ENCODE results near the gene LYVE1. TPM values are rescaled to one million over a fixed set of nuclear protein-coding genes. Genes with fewer than 3 reads are reported as not detected.

The LYVE1 gene
- total and polyA plus RNA-seq, 4 donors: 12.5 to 56.5 (median 31.3) TPM

DNA sequence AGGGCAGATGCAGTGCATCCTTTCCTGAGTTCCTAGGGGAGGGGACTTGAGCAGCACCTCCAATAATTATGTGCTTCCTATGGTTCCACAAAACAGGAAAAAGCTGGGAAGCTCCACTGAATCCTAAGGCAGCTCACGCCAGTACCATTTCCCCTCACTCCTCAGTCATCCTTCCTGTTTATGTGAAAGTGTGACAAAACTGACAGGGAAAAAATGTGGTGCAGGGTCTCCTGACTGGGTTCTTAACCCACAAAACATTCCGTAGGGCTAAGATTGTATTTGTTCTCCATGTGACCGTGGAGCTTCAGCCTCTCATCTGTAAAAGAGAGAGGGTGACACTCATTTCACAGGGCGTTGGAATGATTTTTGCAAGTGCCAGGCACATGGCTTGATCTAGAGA, 12.2 kb upstream of the LYVE1 start:
- Histone ChIP-seq H3K9me3 (ENCODE audit: control insufficient read depth, insufficient read depth, low read length) (no peaks in the 10 kb centered on the region), H3K36me3 (ENCODE audit: control insufficient read depth, insufficient read depth, low read length) (peaks cover 2% of the 10 kb centered on the region), H3K27me3 (ENCODE audit: control insufficient read depth, insufficient read depth, low read length) (no peaks in the 10 kb centered on the region), H3K4me1 (ENCODE audit: control insufficient read depth, insufficient read depth, low read length) (no peaks in the 10 kb centered on the region), H3K27ac (ENCODE audit: low read depth, low read length) (no peak overlapping the region), H3K4me3 (ENCODE audit: low read depth, low read length) (no peak overlapping the region)
- WGBS (ENCODE audit: insufficient coverage): 79% methylated on average over 2 of the region's 4 CpGs
- no peak for DNase-seq (ENCODE audit: low read depth in 4 of 6, low spot score in 6 of 6)

DNA sequence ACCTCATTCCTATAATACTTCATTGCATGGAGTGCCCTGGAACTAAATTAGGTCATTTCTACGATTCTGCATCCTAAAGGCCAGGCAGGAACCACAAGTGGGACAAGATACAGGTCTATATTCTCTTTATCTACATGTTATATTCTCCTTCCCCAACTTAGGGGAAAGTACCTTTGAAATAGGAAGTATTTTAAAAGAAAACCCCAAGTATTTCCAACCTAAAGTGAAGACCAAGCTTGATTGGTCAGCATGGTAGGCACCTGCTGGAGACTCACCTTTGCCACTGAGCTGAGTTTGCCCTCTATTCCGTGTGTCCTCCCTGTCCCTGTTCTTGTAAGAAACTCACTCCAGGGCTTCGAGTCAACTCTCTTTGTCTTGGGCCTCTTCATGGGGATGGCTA, 11.2 kb upstream of the LYVE1 start:
- no peaks in the 10 kb centered on the region for H3K4me1 ChIP-seq (ENCODE audit: control insufficient read depth, insufficient read depth, low read length)
- peaks cover 2% of the 10 kb centered on the region for H3K36me3 ChIP-seq (ENCODE audit: control insufficient read depth, insufficient read depth, low read length)
- no peak overlapping the region for H3K4me3 ChIP-seq (ENCODE audit: low read depth, low read length)
- DNase-seq (ENCODE audit: low read depth in 4 of 6, low spot score in 6 of 6): no peak
- no peak overlapping the region for H3K27ac ChIP-seq (ENCODE audit: low read depth, low read length)
- H3K27me3 ChIP-seq (ENCODE audit: control insufficient read depth, insufficient read depth, low read length): no peaks in the 10 kb centered on the region
- WGBS (ENCODE audit: insufficient coverage): 79% methylated on average over 2 of the region's 3 CpGs
- H3K9me3 ChIP-seq (ENCODE audit: control insufficient read depth, insufficient read depth, low read length): no peaks in the 10 kb centered on the region

GRCh38 chr11:10576035-10576398, 7.6 kb upstream of the LYVE1 start:
- no peak overlapping the region for H3K27ac ChIP-seq (ENCODE audit: low read depth, low read length)
- no peaks in the 10 kb centered on the region for H3K27me3 ChIP-seq (ENCODE audit: control insufficient read depth, insufficient read depth, low read length)
- H3K9me3 ChIP-seq (ENCODE audit: control insufficient read depth, insufficient read depth, low read length): no peaks in the 10 kb centered on the region
- no peak for DNase-seq (ENCODE audit: low read depth in 4 of 6, low spot score in 6 of 6)
- 93% methylated on average over 4 of the region's 4 CpGs for WGBS (ENCODE audit: insufficient coverage)
- H3K36me3 ChIP-seq (ENCODE audit: control insufficient read depth, insufficient read depth, low read length): peaks cover 2% of the 10 kb centered on the region
- H3K4me3 ChIP-seq (ENCODE audit: low read depth, low read length): no peak overlapping the region
- H3K4me1 ChIP-seq (ENCODE audit: control insufficient read depth, insufficient read depth, low read length): no peaks in the 10 kb centered on the region

GRCh38 chr11:10575346-10576034, 7.0 kb upstream of the LYVE1 start:
- Histone ChIP-seq H3K36me3 (ENCODE audit: control insufficient read depth, insufficient read depth, low read length) (peaks cover 2% of the 10 kb centered on the region), H3K4me1 (ENCODE audit: control insufficient read depth, insufficient read depth, low read length) (no peaks in the 10 kb centered on the region), H3K9me3 (ENCODE audit: control insufficient read depth, insufficient read depth, low read length) (no peaks in the 10 kb centered on the region), H3K4me3 (ENCODE audit: low read depth, low read length) (no peak overlapping the region), H3K27me3 (ENCODE audit: control insufficient read depth, insufficient read depth, low read length) (no peaks in the 10 kb centered on the region), H3K27ac (ENCODE audit: low read depth, low read length) (no peak overlapping the region)
- no CpG with 5 or more reads among the region's 3 CpGs for WGBS (ENCODE audit: insufficient coverage)
- no peak for DNase-seq (ENCODE audit: low read depth in 4 of 6, low spot score in 6 of 6)

GRCh38 chr11:10573556-10573955, 5.1 kb upstream of the LYVE1 start:
- no peaks in the 10 kb centered on the region for H3K27me3 ChIP-seq (ENCODE audit: control insufficient read depth, insufficient read depth, low read length)
- DNase-seq (ENCODE audit: low read depth in 4 of 6, low spot score in 6 of 6): no peak
- no peak overlapping the region for H3K27ac ChIP-seq (ENCODE audit: low read depth, low read length)
- WGBS (ENCODE audit: insufficient coverage): 80% methylated on average over 2 of the region's 3 CpGs
- no peaks in the 10 kb centered on the region for H3K4me1 ChIP-seq (ENCODE audit: control insufficient read depth, insufficient read depth, low read length)
- H3K36me3 ChIP-seq (ENCODE audit: control insufficient read depth, insufficient read depth, low read length): peaks cover 2% of the 10 kb centered on the region
- no peak overlapping the region for H3K4me3 ChIP-seq (ENCODE audit: low read depth, low read length)
- H3K9me3 ChIP-seq (ENCODE audit: control insufficient read depth, insufficient read depth, low read length): no peaks in the 10 kb centered on the region

DNA sequence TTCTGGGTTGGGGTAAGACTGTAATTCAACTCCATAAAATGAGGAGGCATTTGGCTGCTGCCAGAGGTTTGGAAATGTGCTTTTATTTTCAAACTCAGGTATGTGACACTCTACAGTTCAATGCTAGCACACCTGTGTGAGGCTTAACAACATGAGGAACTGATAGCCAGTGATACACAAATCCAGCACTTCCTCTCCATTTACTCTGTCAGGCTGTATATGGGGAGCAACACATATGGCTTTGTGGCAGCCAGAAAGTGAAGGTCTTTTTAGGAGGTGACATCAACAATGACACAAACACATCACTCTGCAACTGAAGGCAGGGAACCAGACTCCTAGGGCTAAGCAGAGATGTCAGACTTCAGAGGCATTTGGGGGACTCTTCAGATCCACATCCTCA, 4.6 kb upstream of the LYVE1 start:
- no peaks in the 10 kb centered on the region for H3K27me3 ChIP-seq (ENCODE audit: control insufficient read depth, insufficient read depth, low read length)
- no peaks in the 10 kb centered on the region for H3K9me3 ChIP-seq (ENCODE audit: control insufficient read depth, insufficient read depth, low read length)
- H3K36me3 ChIP-seq (ENCODE audit: control insufficient read depth, insufficient read depth, low read length): peaks cover 2% of the 10 kb centered on the region
- H3K4me3 ChIP-seq (ENCODE audit: low read depth, low read length): no peak overlapping the region
- no peaks in the 10 kb centered on the region for H3K4me1 ChIP-seq (ENCODE audit: control insufficient read depth, insufficient read depth, low read length)
- H3K27ac ChIP-seq (ENCODE audit: low read depth, low read length): no peak overlapping the region
- DNase-seq (ENCODE audit: low read depth in 4 of 6, low spot score in 6 of 6): no peak

- WGBS (ENCODE audit: insufficient coverage): 93% methylated on average over 2 of the region's 2 CpGs
- no peak for DNase-seq (ENCODE audit: low read depth in 4 of 6, low spot score in 6 of 6)
- no peaks in the 10 kb centered on the region for H3K9me3 ChIP-seq (ENCODE audit: control insufficient read depth, insufficient read depth, low read length)
- H3K36me3 ChIP-seq (ENCODE audit: control insufficient read depth, insufficient read depth, low read length): peaks cover 2% of the 10 kb centered on the region
- H3K27ac ChIP-seq (ENCODE audit: low read depth, low read length): no peak overlapping the region
- no peaks in the 10 kb centered on the region for H3K27me3 ChIP-seq (ENCODE audit: control insufficient read depth, insufficient read depth, low read length)
- no peak overlapping the region for H3K4me3 ChIP-seq (ENCODE audit: low read depth, low read length)
- no peaks in the 10 kb centered on the region for H3K4me1 ChIP-seq (ENCODE audit: control insufficient read depth, insufficient read depth, low read length)
Measured at GRCh38 chr11:10572533-10572932, 4.1 kb upstream of the LYVE1 start.

GRCh38 chr11:10567446-10567845, 1.0 kb downstream of the LYVE1 start:
- 100% methylated on average over 1 of the region's 2 CpGs for WGBS (ENCODE audit: insufficient coverage)
- Histone ChIP-seq H3K27ac (ENCODE audit: low read depth, low read length) (no peak overlapping the region), H3K4me1 (ENCODE audit: control insufficient read depth, insufficient read depth, low read length) (no peaks in the 10 kb centered on the region), H3K9me3 (ENCODE audit: control insufficient read depth, insufficient read depth, low read length) (no peaks in the 10 kb centered on the region), H3K27me3 (ENCODE audit: control insufficient read depth, insufficient read depth, low read length) (no peaks in the 10 kb centered on the region), H3K36me3 (ENCODE audit: control insufficient read depth, insufficient read depth, low read length) (no peaks in the 10 kb centered on the region), H3K4me3 (ENCODE audit: low read depth, low read length) (no peak overlapping the region)
- DNase-seq (ENCODE audit: low read depth in 4 of 6, low spot score in 6 of 6): peak in 1 of 6 donors; percentile 28

- H3K27me3 ChIP-seq (ENCODE audit: control insufficient read depth, insufficient read depth, low read length): no peaks in the 10 kb centered on the region
- no peaks in the 10 kb centered on the region for H3K36me3 ChIP-seq (ENCODE audit: control insufficient read depth, insufficient read depth, low read length)
- no peak overlapping the region for H3K4me3 ChIP-seq (ENCODE audit: low read depth, low read length)
- no peak overlapping the region for H3K27ac ChIP-seq (ENCODE audit: low read depth, low read length)
- 90% methylated on average over 4 of the region's 6 CpGs for WGBS (ENCODE audit: insufficient coverage)
- no peaks in the 10 kb centered on the region for H3K9me3 ChIP-seq (ENCODE audit: control insufficient read depth, insufficient read depth, low read length)
- no peak for DNase-seq (ENCODE audit: low read depth in 4 of 6, low spot score in 6 of 6)
- no peaks in the 10 kb centered on the region for H3K4me1 ChIP-seq (ENCODE audit: control insufficient read depth, insufficient read depth, low read length)
Measured at GRCh38 chr11:10566257-10566957, 2.1 kb downstream of the LYVE1 start.

DNA sequence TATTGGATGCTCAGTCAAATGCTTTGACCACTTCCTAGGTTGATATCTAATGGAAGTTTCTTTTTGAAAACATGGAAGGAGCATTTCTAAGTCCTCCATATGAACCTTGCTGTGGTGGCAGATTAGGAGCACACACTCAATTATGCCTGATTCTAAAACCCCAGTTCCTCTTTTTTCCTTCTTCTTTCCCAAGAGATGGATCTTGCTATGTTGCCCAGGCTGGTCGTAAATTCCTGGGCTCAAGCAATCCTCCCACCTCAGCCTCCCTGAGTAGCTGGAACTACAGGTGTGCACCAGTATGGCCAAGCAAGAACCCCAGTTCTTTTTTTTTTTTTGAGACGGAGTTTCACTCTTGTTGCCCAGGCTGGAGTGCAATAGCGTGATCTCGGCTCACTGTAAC, 3.0 kb downstream of the LYVE1 start:
- Histone ChIP-seq H3K4me3 (ENCODE audit: low read depth, low read length) (no peak overlapping the region), H3K36me3 (ENCODE audit: control insufficient read depth, insufficient read depth, low read length) (no peaks in the 10 kb centered on the region), H3K27ac (ENCODE audit: low read depth, low read length) (no peak overlapping the region), H3K4me1 (ENCODE audit: control insufficient read depth, insufficient read depth, low read length) (no peaks in the 10 kb centered on the region), H3K9me3 (ENCODE audit: control insufficient read depth, insufficient read depth, low read length) (no peaks in the 10 kb centered on the region), H3K27me3 (ENCODE audit: control insufficient read depth, insufficient read depth, low read length) (no peaks in the 10 kb centered on the region)
- DNase-seq (ENCODE audit: low read depth in 4 of 6, low spot score in 6 of 6): no peak
- WGBS (ENCODE audit: insufficient coverage): 100% methylated on average over 1 of the region's 4 CpGs
